Osteoblast (primary cell): ENCODE measurements around the gene SMC4. TPM values are rescaled to one million over a fixed set of nuclear protein-coding genes. Genes with fewer than 3 reads are reported as not detected.
A peak's percentile ranks its signal among the peaks of the same experiment; 100 is the strongest.

ENCODE experiments used
- DNase-seq: peaks from one replicate; pipeline ENCODE4 v3.0.0; 2011; ENCODE audit warnings: low spot score, mixed read lengths; ENCODE audit not compliant: insufficient read length; ENCODE audit errors: missing footprints
- H2AFZ ChIP-seq: 2 replicates; pipeline ENCODE4 v1.6.0; 2011; ENCODE audit warnings: mild to moderate bottlenecking, low read length
- H3K27ac ChIP-seq: 2 replicates; pipeline ENCODE4 v1.5.1; 2011; ENCODE audit warnings: mild to moderate bottlenecking, low read depth, low read length, moderate library complexity
- H3K27me3 ChIP-seq: 2 replicates; pipeline ENCODE4 v1.6.0; 2012; ENCODE audit warnings: mild to moderate bottlenecking, control low read depth, inconsistent platforms, low read length, moderate library complexity; ENCODE audit not compliant: insufficient read depth
- H3K36me3 ChIP-seq: 2 replicates; pipeline ENCODE4 v1.5.1; 2011; ENCODE audit warnings: mild to moderate bottlenecking, low read length, control low read depth, moderate library complexity; ENCODE audit not compliant: insufficient read depth
- H3K4me1 ChIP-seq: 2 replicates; pipeline ENCODE4 v1.5.1; 2011; ENCODE audit warnings: mild to moderate bottlenecking, low read length, control low read depth, moderate library complexity; ENCODE audit not compliant: insufficient read depth
- H3K4me2 ChIP-seq: 2 replicates; pipeline ENCODE4 v1.6.0; 2011; ENCODE audit warnings: mild to moderate bottlenecking, low read length; ENCODE audit not compliant: insufficient read depth
- H3K4me3 ChIP-seq: fragments of 200-600 bp; sonication (generic); 3 replicates; pipeline ENCODE4 v1.5.1; 2012; ENCODE audit warnings: mild to moderate bottlenecking, low read length, inconsistent platforms; ENCODE audit not compliant: insufficient read depth
- H3K79me2 ChIP-seq: 2 replicates; pipeline ENCODE4 v1.6.0; 2012; ENCODE audit warnings: mild to moderate bottlenecking, low read length, control low read depth, inconsistent platforms; ENCODE audit not compliant: insufficient read depth
- H3K9me3 ChIP-seq: 2 replicates; pipeline ENCODE4 v1.5.1; 2011; ENCODE audit warnings: low read depth, low read length, control low read depth
- H4K20me1 ChIP-seq: 2 replicates; pipeline ENCODE4 v1.6.0; 2012; ENCODE audit warnings: mild to moderate bottlenecking, low read length, control low read depth; ENCODE audit not compliant: insufficient read depth
- total RNA-seq: library from RNA; depleted of rRNA; stranded (reverse); fragments of >200 nt; gene quantifications from 2 replicates; pipeline ENCODE4 v1.2.3, GENCODE V29; 2012
- TF ChIP-seq, protein P1 (sequence below): IDR thresholded peaks from 2 replicates; pipeline ENCODE4 v1.5.1; 2011; ENCODE audit warnings: mild to moderate bottlenecking, low read depth, low read length, moderate library complexity; ENCODE audit errors: extremely low read depth

The SMC4 gene
- total RNA-seq, 1 donor: 32.9 TPM

- Histone ChIP-seq H3K36me3 (no peaks in the 10 kb centered on the region), H3K27me3 (no peaks in the 10 kb centered on the region), H3K27ac (no peak overlapping the region), H3K79me2 (no peaks in the 10 kb centered on the region), H3K4me1 (no peaks in the 10 kb centered on the region), H3K9me3 (no peaks in the 10 kb centered on the region), H3K4me3 (no peak overlapping the region), H3K4me2 (no peak overlapping the region), H4K20me1 (no peaks in the 10 kb centered on the region), H2AFZ (no peak overlapping the region)
- TF ChIP-seq, protein P1, sequence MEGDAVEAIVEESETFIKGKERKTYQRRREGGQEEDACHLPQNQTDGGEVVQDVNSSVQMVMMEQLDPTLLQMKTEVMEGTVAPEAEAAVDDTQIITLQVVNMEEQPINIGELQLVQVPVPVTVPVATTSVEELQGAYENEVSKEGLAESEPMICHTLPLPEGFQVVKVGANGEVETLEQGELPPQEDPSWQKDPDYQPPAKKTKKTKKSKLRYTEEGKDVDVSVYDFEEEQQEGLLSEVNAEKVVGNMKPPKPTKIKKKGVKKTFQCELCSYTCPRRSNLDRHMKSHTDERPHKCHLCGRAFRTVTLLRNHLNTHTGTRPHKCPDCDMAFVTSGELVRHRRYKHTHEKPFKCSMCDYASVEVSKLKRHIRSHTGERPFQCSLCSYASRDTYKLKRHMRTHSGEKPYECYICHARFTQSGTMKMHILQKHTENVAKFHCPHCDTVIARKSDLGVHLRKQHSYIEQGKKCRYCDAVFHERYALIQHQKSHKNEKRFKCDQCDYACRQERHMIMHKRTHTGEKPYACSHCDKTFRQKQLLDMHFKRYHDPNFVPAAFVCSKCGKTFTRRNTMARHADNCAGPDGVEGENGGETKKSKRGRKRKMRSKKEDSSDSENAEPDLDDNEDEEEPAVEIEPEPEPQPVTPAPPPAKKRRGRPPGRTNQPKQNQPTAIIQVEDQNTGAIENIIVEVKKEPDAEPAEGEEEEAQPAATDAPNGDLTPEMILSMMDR: no peak
- DNase-seq: peak; percentile 11
Measured at GRCh38 chr3:160460033-160460432, 60.6 kb downstream of the SMC4 start.

DNA sequence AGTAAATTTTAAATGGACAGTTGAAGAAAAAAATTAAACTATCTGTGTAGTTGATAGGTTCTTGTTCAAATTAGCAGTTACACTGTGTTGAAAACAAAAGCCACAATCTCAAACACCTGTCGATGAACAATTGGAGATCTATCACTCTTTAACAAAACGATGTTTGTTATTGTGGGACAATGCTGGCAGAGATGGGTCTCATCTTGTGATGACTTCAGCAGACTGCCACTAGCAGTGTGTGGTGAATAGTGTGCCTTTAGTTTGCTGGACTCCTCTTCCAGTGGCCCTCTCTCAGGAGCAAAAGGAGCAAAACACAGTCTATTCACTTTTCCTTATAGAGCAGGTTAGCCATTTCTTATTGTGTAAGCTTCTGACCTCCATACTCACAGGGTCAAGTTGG, 64.9 kb downstream of the SMC4 start:
- Histone ChIP-seq H3K79me2 (no peaks in the 10 kb centered on the region), H3K36me3 (no peaks in the 10 kb centered on the region), H2AFZ (no peak overlapping the region), H3K4me2 (no peak overlapping the region), H4K20me1 (no peaks in the 10 kb centered on the region), H3K4me3 (no peak overlapping the region), H3K27me3 (no peaks in the 10 kb centered on the region), H3K4me1 (no peaks in the 10 kb centered on the region), H3K27ac (no peak overlapping the region), H3K9me3 (no peaks in the 10 kb centered on the region)
- TF ChIP-seq, protein P1: no peak
- DNase-seq: no peak

DNA sequence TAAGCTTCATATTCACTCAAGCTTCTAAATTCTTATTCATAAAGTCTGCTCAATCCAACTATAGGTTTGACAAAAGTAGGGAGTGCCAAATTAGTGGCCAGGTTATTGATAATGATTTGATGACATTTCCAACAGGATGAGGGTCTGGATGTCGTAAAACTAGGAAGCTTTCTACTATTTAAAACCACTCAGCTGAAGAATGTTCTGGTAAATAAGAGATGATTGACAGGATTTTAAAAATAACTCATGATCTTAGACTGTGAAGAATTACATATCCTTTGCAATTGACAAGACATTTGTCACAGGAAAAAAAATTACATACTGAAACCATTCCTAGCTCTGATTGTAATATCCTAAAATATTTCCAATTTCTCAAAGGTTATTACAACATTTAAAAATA, 65.5 kb downstream of the SMC4 start:
- H3K27ac ChIP-seq: no peak overlapping the region
- no peak overlapping the region for H2AFZ ChIP-seq
- no peak overlapping the region for H3K4me3 ChIP-seq
- TF ChIP-seq, protein P1: no peak
- no peak overlapping the region for H3K4me2 ChIP-seq
- H3K9me3 ChIP-seq: no peaks in the 10 kb centered on the region
- no peaks in the 10 kb centered on the region for H3K4me1 ChIP-seq
- no peaks in the 10 kb centered on the region for H3K27me3 ChIP-seq
- H4K20me1 ChIP-seq: no peaks in the 10 kb centered on the region
- no peaks in the 10 kb centered on the region for H3K36me3 ChIP-seq
- H3K79me2 ChIP-seq: no peaks in the 10 kb centered on the region
- DNase-seq: no peak

- Histone ChIP-seq H3K4me1 (peaks cover 29% of the 10 kb centered on the region), H3K4me2 (no peak overlapping the region), H3K36me3 (no peaks in the 10 kb centered on the region), H2AFZ (no peak overlapping the region), H3K27me3 (no peaks in the 10 kb centered on the region), H3K27ac (no peak overlapping the region), H3K79me2 (no peaks in the 10 kb centered on the region), H4K20me1 (no peaks in the 10 kb centered on the region), H3K9me3 (no peaks in the 10 kb centered on the region), H3K4me3 (no peak overlapping the region)
- no peak for DNase-seq
- TF ChIP-seq, protein P1: no peak
Measured at GRCh38 chr3:160470181-160470580, 70.7 kb downstream of the SMC4 start.
